Measurements from ENCODE around the gene TSNAX. TPM values are rescaled to one million over a fixed set of nuclear protein-coding genes. Genes with fewer than 3 reads are reported as not detected.

TSNAX gene
- total RNA-seq, 6 experiments from 2014 or later, result 52.1 to 64.4 (median 60.1) TPM

DNA sequence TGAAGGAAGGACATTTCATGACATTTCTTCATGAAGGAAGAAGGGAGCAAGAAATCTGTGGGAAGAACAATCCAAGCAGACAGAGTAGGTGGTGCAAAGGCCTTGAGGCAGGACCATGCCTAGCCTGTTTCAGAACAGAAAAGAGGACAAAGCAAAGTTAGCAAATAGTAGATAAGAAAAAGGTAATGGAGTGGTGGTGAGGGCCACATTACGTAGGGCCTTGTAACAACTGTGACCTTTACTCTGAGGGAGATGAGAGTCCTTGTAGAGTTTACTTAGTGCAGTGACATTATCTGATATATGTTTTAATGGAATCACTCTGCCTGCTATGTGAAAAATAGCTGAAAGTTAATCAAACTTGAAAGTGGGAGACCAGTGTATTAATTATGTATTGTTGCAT lies 6.4 kb upstream of the TSNAX start:
- Mint-ChIP-seq H3K36me3 (ENCODE audit: low read depth) (no peaks in the 10 kb centered on the region), H3K27me3 (ENCODE audit: insufficient read depth) (no peaks in the 10 kb centered on the region; the same call in 1 of the 2 replicates), H3K9me3 (no peaks in the 10 kb centered on the region), H3K4me1 (ENCODE audit: low read depth) (peaks cover 5% of the 10 kb centered on the region), H3K4me3 (no peak overlapping the region), H3K27ac (no peak overlapping the region)
- no peak for DNase-seq
- no peak for TF ChIP-seq CTCF (IDR thresholded peaks at IDR 0.05)

DNA sequence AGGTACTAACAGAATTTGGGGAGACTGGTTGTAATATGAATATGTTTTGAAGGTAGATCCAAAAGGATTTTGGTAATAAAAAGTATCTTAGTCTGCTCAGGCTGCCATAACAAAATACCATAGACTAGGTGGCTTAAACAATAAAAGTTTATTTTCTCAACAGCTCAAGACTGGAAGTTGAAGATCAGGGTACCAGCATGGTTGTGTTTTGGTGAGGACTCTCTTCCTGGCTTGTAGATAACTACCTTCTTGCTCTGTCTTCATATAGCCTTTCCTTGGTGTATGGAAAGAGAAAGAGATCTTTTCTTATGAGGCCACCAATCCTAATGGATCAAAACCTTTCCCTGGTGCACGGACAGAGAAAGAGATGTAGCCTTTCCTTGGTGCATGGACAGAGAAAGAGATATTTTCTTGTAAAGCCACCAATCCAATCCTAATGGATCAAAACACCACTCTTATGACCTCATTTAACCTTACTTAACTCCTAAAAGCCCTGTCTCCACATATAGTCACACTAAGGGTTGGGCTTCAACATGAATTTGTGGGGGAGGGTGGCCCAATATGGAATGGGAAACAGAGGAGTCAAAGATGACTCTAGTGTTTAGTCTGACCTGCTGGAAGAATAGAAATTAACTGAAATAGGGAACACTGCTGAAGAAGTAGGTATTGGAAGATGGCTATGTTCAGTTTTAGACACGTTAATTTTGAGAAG lies 5.4 kb upstream of the TSNAX start:
- no peak overlapping the region for H3K4me3 Mint-ChIP-seq
- TF ChIP-seq CTCF (IDR thresholded peaks at IDR 0.05), result no peak
- H3K9me3 Mint-ChIP-seq, result no peaks in the 10 kb centered on the region
- H3K27me3 Mint-ChIP-seq (ENCODE audit: insufficient read depth), result peaks cover 1% of the 10 kb centered on the region
- H3K27ac Mint-ChIP-seq, result no peak overlapping the region
- DNase-seq, result no peak
- no peaks in the 10 kb centered on the region for H3K36me3 Mint-ChIP-seq (ENCODE audit: low read depth)
- H3K4me1 Mint-ChIP-seq (ENCODE audit: low read depth), result peaks cover 10% of the 10 kb centered on the region

GRCh38 chr1:231523816-231524215 lies 4.7 kb upstream of the TSNAX start:
- no peak for TF ChIP-seq CTCF (IDR thresholded peaks at IDR 0.05)
- Mint-ChIP-seq H3K9me3 (no peaks in the 10 kb centered on the region), H3K4me1 (ENCODE audit: low read depth) (peaks cover 10% of the 10 kb centered on the region), H3K27me3 (ENCODE audit: insufficient read depth) (peaks cover 4% of the 10 kb centered on the region), H3K36me3 (ENCODE audit: low read depth) (peaks cover 3% of the 10 kb centered on the region; the same call in 1 of the 2 replicates), H3K4me3 (no peak overlapping the region), H3K27ac (no peak overlapping the region)
- DNase-seq, result no peak

- no peaks in the 10 kb centered on the region for H3K9me3 Mint-ChIP-seq
- H3K27me3 Mint-ChIP-seq (ENCODE audit: insufficient read depth), result peaks cover 4% of the 10 kb centered on the region
- H3K36me3 Mint-ChIP-seq (ENCODE audit: low read depth), result peaks cover 17% of the 10 kb centered on the region
- TF ChIP-seq CTCF (IDR thresholded peaks at IDR 0.05), result no peak
- H3K27ac Mint-ChIP-seq, result no peak overlapping the region
- peaks cover 24% of the 10 kb centered on the region for H3K4me1 Mint-ChIP-seq (ENCODE audit: low read depth)
- no peak for DNase-seq
- H3K4me3 Mint-ChIP-seq, result no peak overlapping the region
Measured at GRCh38 chr1:231526536-231526935, 1.9 kb upstream of the TSNAX start.

- no peak for TF ChIP-seq CTCF (IDR thresholded peaks at IDR 0.05)
- Mint-ChIP-seq H3K27me3 (ENCODE audit: insufficient read depth) (peaks cover 4% of the 10 kb centered on the region), H3K4me1 (ENCODE audit: low read depth) (peaks cover 24% of the 10 kb centered on the region), H3K9me3 (no peaks in the 10 kb centered on the region), H3K4me3 (peak overlapping the region; percentile 97), H3K36me3 (ENCODE audit: low read depth) (peaks cover 17% of the 10 kb centered on the region), H3K27ac (peak overlapping the region; percentile 100)
- no peak for DNase-seq
Measured at GRCh38 chr1:231527586-231528171, 790 bp upstream of the TSNAX start.
